SU-DHL-6 (cell line): Measurements from ENCODE around the gene CCL20.

Experiments used
- CTCF ChIP-seq: fragments of 200-600 bp; sonication (generic); IDR thresholded peaks from one replicate; pipeline ENCODE4 v1.5.1; 2017; ENCODE audit warnings: antibody characterized with exemption, mild to moderate bottlenecking, low read length, moderate library complexity; ENCODE audit not compliant: insufficient read depth, poor library complexity, severe bottlenecking
- EZH2phosphoT487 ChIP-seq: fragments of 200-600 bp; sonication (generic), shearing (Covaris generic); conservative IDR thresholded peaks from 2 replicates; pipeline ENCODE4 v1.6.1; 2018; ENCODE audit warnings: mild to moderate bottlenecking, antibody characterized with exemption, low read length, moderate library complexity, mixed read lengths

GRCh38 chr2:227846831-227847230 lies 33.2 kb downstream of the CCL20 start:
- TF ChIP-seq CTCF: no peak
- TF ChIP-seq EZH2phosphoT487: no peak
